B cell (primary cell): ENCODE data around the gene MYH14. TPM values are rescaled to one million over a fixed set of nuclear protein-coding genes. Genes with fewer than 3 reads are reported as not detected.

Experiments
- ATAC-seq: fragments of 200-7000 bp; cut with Tn5 transposase; one replicate; pipeline ENCODE4 v1.10.0; 2021; ENCODE audit warnings: low read depth, mild to moderate bottlenecking, moderate number of reproducible peaks, moderate library complexity
- CTCF ChIA-PET: fragments of 350-600 bp; sonication (Branson Sonifier 250); formaldehyde crosslinking; loops from one replicate; lab custom pipeline; 2021; ENCODE audit warnings: antibody characterized with exemption, inconsistent platforms; lab: Charles Lee
- POLR2A ChIA-PET: fragments of 350-600 bp; sonication (Branson Sonifier 250); formaldehyde crosslinking; loops from one replicate; lab custom pipeline; 2021; ENCODE audit warnings: antibody characterized with exemption; lab: Charles Lee
- DNase-seq: peaks from one replicate; pipeline ENCODE4 v3.0.0; 2013
- H2AFZ ChIP-seq: 2 replicates; pipeline ENCODE4 v1.6.1; 2012; ENCODE audit warnings: mild to moderate bottlenecking, low read depth, low read length; ENCODE audit not compliant: insufficient read depth, poor library complexity, severe bottlenecking
- H3K27ac ChIP-seq, 2 donors: 1 replicate in 1 of 2; 2 replicates in 1 of 2; pipeline ENCODE4 v1.5.1; 2012 to 2013; ENCODE audit warnings: low read length in 2 of 2, mild to moderate bottlenecking in 2 of 2, moderate library complexity in 1 of 2
- H3K27me3 ChIP-seq, 4 experiments: fragments of 200-600 bp in 1 of 4; sonication (generic) in 1 of 4; replicated peaks in 1 of 4; 1 replicate in 2 of 4; 2 replicates in 2 of 4; pipeline versions ENCODE4 v1.6.1 to v1.7.0; 2013 to 2016; ENCODE audit warnings: low read length in 3 of 4, mild to moderate bottlenecking in 2 of 4, mixed read lengths in 1 of 4, moderate library complexity in 1 of 4; ENCODE audit not compliant: insufficient read depth in 4 of 4, control insufficient read depth in 3 of 4; ENCODE audit errors: control extremely low read depth in 1 of 4
- H3K36me3 ChIP-seq, 2 experiments: replicated peaks in 1 of 2; 1 replicate in 1 of 2; 2 replicates in 1 of 2; pipeline versions ENCODE4 v1.6.1 to v1.7.1; 2013; ENCODE audit warnings: low read length in 1 of 2; ENCODE audit not compliant: insufficient read depth in 2 of 2, control insufficient read depth in 1 of 2; ENCODE audit errors: control extremely low read depth in 1 of 2, extremely low read depth in 1 of 2
- H3K4me1 ChIP-seq, 2 donors: fragments of 200-600 bp in 1 of 2; sonication (generic) in 1 of 2; 1 replicate in 1 of 2; 2 replicates in 1 of 2; pipeline versions ENCODE4 v1.5.1 to v1.6.1; 2013 to 2017; ENCODE audit warnings: low read length in 2 of 2; ENCODE audit not compliant: control insufficient read depth in 2 of 2, insufficient read depth in 2 of 2
- H3K4me2 ChIP-seq: replicated peaks from 2 replicates; pipeline ENCODE3; 2012; ENCODE audit warnings: mild to moderate bottlenecking, low read depth, low read length; ENCODE audit not compliant: poor library complexity, severe bottlenecking
- H3K4me3 ChIP-seq, 5 experiments: fragments of 200-600 bp in 1 of 5; sonication (generic) in 1 of 5; 1 replicate in 3 of 5; 2 replicates in 2 of 5; pipeline versions ENCODE4 v1.5.1 to v1.7.0; 2011 to 2016; ENCODE audit warnings: low read length in 4 of 5, mild to moderate bottlenecking in 4 of 5, low read depth in 2 of 5, control low read depth in 1 of 5, moderate library complexity in 1 of 5; ENCODE audit not compliant: insufficient read depth in 1 of 5; ENCODE audit errors: control extremely low read depth in 1 of 5, extremely low read depth in 1 of 5
- H3K79me2 ChIP-seq: fragments of 200-600 bp; sonication (generic); one replicate; pipeline ENCODE4 v1.6.0; 2016; ENCODE audit warnings: low read length; ENCODE audit not compliant: control insufficient read depth, insufficient read depth
- H3K9ac ChIP-seq: fragments of 200-600 bp; sonication (generic); 2 replicates; pipeline ENCODE4 v1.6.1; 2017; ENCODE audit warnings: mild to moderate bottlenecking, low read length, moderate library complexity
- H3K9me3 ChIP-seq, 3 donors: one replicate each; pipeline versions ENCODE4 v1.6.1 to v1.7.1; 2013; ENCODE audit warnings: low read length in 2 of 3; ENCODE audit not compliant: control insufficient read depth in 2 of 3, insufficient read depth in 1 of 3; ENCODE audit errors: control extremely low read depth in 1 of 3
- H4K20me1 ChIP-seq: 2 replicates; pipeline ENCODE4 v1.6.0; 2012; ENCODE audit warnings: mild to moderate bottlenecking, low read length; ENCODE audit not compliant: insufficient read depth, control insufficient read depth, poor library complexity, severe bottlenecking
- H3K27ac Mint-ChIP-seq: one replicate; pipeline ENCODE4 v1.8.0; 2021; ENCODE audit warnings: mixed read lengths
- H3K27me3 Mint-ChIP-seq: one replicate; pipeline ENCODE4 v1.8.0; 2021; ENCODE audit warnings: mixed read lengths
- H3K4me1 Mint-ChIP-seq: one replicate; pipeline ENCODE4 v1.8.0; 2021; ENCODE audit warnings: mixed read lengths
- H3K4me3 Mint-ChIP-seq: one replicate; pipeline ENCODE4 v1.8.0; 2021; ENCODE audit warnings: mixed read lengths
- H3K9me3 Mint-ChIP-seq: one replicate; pipeline ENCODE4 v1.8.0; 2022; ENCODE audit warnings: mixed read lengths; ENCODE audit not compliant: insufficient read depth
- EZH2 ChIP-seq: IDR thresholded peaks from 2 replicates; pipeline ENCODE4 v1.6.1; 2012; ENCODE audit warnings: borderline replicate concordance, low read depth, mild to moderate bottlenecking, moderate library complexity, low read length; ENCODE audit not compliant: insufficient read depth, poor library complexity, severe bottlenecking
- WGBS: methylation state at CpG from one replicate; pipeline ENCODE4 v1.1.5; 2013; ENCODE audit warnings: missing lambda C conversion rate; ENCODE audit not compliant: insufficient coverage; 5-methylcytosine and 5-hydroxymethylcytosine counted together
- intact Hi-C: fragments of 100-400 bp; cut with micrococcal nuclease; formaldehyde crosslinking; loops from one replicate; pipeline ENCODE4 v1.10.0; 2022
- polyA plus RNA-seq: library from polyadenylated mRNA; depleted of rRNA; stranded (reverse); fragments of >200 nt; gene quantifications from 2 replicates; pipeline ENCODE4 v1.2.3, GENCODE V29; 2012
- total RNA-seq, 2 donors: library from RNA; stranded (reverse); fragments of 120-200 nt in 1 of 2; gene quantifications; 1 replicate in 1 of 2; 2 replicates in 1 of 2; pipeline versions ENCODE4 v1.2.3 to v1.2.4, GENCODE V29; 2013 to 2022
- TF ChIP-seq, protein P1 (sequence below): fragments of 200-600 bp; IDR thresholded peaks from one replicate; pipeline ENCODE4 v1.8.0; 2022; ENCODE audit warnings: antibody characterized with exemption, mild to moderate bottlenecking

The MYH14 gene
- total and polyA plus RNA-seq, 2 donors (not counting 1 experiment from before 2014, with no cell fraction given) = not detected

GRCh38 chr19:50242581-50242980, 39.2 kb downstream of the MYH14 start:
- no peak overlapping the region for H3K9ac ChIP-seq
- H3K36me3 ChIP-seq = no peaks in the 10 kb centered on the region
- H3K9me3 Mint-ChIP-seq = peaks cover 4% of the 10 kb centered on the region
- TF ChIP-seq EZH2 = no peak
- TF ChIP-seq, protein P1, sequence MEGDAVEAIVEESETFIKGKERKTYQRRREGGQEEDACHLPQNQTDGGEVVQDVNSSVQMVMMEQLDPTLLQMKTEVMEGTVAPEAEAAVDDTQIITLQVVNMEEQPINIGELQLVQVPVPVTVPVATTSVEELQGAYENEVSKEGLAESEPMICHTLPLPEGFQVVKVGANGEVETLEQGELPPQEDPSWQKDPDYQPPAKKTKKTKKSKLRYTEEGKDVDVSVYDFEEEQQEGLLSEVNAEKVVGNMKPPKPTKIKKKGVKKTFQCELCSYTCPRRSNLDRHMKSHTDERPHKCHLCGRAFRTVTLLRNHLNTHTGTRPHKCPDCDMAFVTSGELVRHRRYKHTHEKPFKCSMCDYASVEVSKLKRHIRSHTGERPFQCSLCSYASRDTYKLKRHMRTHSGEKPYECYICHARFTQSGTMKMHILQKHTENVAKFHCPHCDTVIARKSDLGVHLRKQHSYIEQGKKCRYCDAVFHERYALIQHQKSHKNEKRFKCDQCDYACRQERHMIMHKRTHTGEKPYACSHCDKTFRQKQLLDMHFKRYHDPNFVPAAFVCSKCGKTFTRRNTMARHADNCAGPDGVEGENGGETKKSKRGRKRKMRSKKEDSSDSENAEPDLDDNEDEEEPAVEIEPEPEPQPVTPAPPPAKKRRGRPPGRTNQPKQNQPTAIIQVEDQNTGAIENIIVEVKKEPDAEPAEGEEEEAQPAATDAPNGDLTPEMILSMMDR = no peak
- H3K27me3 Mint-ChIP-seq = peaks cover 14% of the 10 kb centered on the region
- no peaks in the 10 kb centered on the region for H3K4me1 Mint-ChIP-seq
- intact Hi-C loops = no loop called here
- no peak overlapping the region for H2AFZ ChIP-seq
- H3K27ac ChIP-seq = no peak overlapping the region
- H3K4me3 ChIP-seq = no peak overlapping the region
- no peak overlapping the region for H3K4me2 ChIP-seq
- ChIA-PET POLR2A (no interaction called here), CTCF (no interaction called here)
- no peak for DNase-seq
- no peaks in the 10 kb centered on the region for H3K79me2 ChIP-seq
- no peak overlapping the region for H3K27ac Mint-ChIP-seq
- H3K4me1 ChIP-seq = no peaks in the 10 kb centered on the region
- H3K4me3 Mint-ChIP-seq = no peak overlapping the region
- H4K20me1 ChIP-seq = no peaks in the 10 kb centered on the region
- peaks cover 0 to 3% (median 0%) of the 10 kb centered on the region in 3 donors for H3K9me3 ChIP-seq
- 66% methylated on average over 4 of the region's 6 CpGs for WGBS
- ATAC-seq = no peak
- H3K27me3 ChIP-seq = no peaks in the 10 kb centered on the region

- no peak overlapping the region for H3K27ac ChIP-seq
- H3K79me2 ChIP-seq = no peaks in the 10 kb centered on the region
Observed at GRCh38 chr19:50244695-50245094, 41.3 kb downstream of the MYH14 start.

More at GRCh38 chr19:50244695-50245094, 41.3 kb downstream of the MYH14 start:
- H4K20me1 ChIP-seq = no peaks in the 10 kb centered on the region
- ChIA-PET POLR2A (no interaction called here), CTCF (interaction anchor here (0.5 kb wide), 1 partner anchor 399 kb away, joined by 3 read pairs; no protein-coding TSS in a partner anchor)
- no peak overlapping the region for H3K4me3 ChIP-seq
- H3K9ac ChIP-seq = no peak overlapping the region
- 55% methylated on average over 9 of the region's 9 CpGs for WGBS
- H3K4me1 ChIP-seq = no peaks in the 10 kb centered on the region
- Mint-ChIP-seq H3K4me3 (no peak overlapping the region), H3K27me3 (peaks cover 11% of the 10 kb centered on the region), H3K9me3 (peaks cover 4% of the 10 kb centered on the region), H3K4me1 (no peaks in the 10 kb centered on the region), H3K27ac (no peak overlapping the region)
- intact Hi-C loops = no loop called here
- DNase-seq (no peak), ATAC-seq (no peak)
- no peak overlapping the region for H3K4me2 ChIP-seq
- H2AFZ ChIP-seq = no peak overlapping the region
- peaks cover 0 to 7% (median 0%) of the 10 kb centered on the region in 3 donors for H3K9me3 ChIP-seq
- TF ChIP-seq, protein P1 = no peak
- no peak for TF ChIP-seq EZH2
- no peaks in the 10 kb centered on the region for H3K36me3 ChIP-seq
- H3K27me3 ChIP-seq = no peaks in the 10 kb centered on the region
